HepG2 (cell line): ENCODE results near the gene VSNL1. TPM values are rescaled to one million over a fixed set of nuclear protein-coding genes. Genes with fewer than 3 reads are reported as not detected.

ENCODE experiments used
- DRAP1 ChIP-seq: IDR thresholded peaks from 2 replicates; pipeline ENCODE4 v1.6.1; 2016; ENCODE audit warnings: missing genetic modification reagents, missing compliant biosample characterization
- ELK4 ChIP-seq: sonication (generic); formaldehyde crosslinking; IDR thresholded peaks from 2 replicates; pipeline ENCODE4 v1.9.0; 2021; ENCODE audit warnings: missing genetic modification reagents, borderline replicate concordance
- ETV5 ChIP-seq: IDR thresholded peaks from 2 replicates; pipeline ENCODE4 v1.6.1; 2018; ENCODE audit warnings: missing biosample characterization, missing genetic modification reagents, inconsistent platforms, borderline replicate concordance
- HMG20A ChIP-seq: IDR thresholded peaks from 2 replicates; pipeline ENCODE4 v1.6.1; 2016; ENCODE audit warnings: borderline replicate concordance
- JDP2 ChIP-seq: sonication (generic); formaldehyde crosslinking; IDR thresholded peaks from 2 replicates; pipeline ENCODE4 v1.8.1; 2022; ENCODE audit warnings: missing genetic modification reagents, borderline replicate concordance
- JUND ChIP-seq: sonication (generic); formaldehyde crosslinking; IDR thresholded peaks from 2 replicates; pipeline ENCODE4 v1.8.0; 2022; ENCODE audit warnings: mild to moderate bottlenecking, missing genetic modification reagents
- KDM1A ChIP-seq: IDR thresholded peaks from 2 replicates; pipeline ENCODE4 v1.6.1; 2016; ENCODE audit warnings: missing compliant biosample characterization
- MAF1 ChIP-seq: sonication (generic); formaldehyde crosslinking; IDR thresholded peaks from 2 replicates; pipeline ENCODE4 v1.5.0; 2020; ENCODE audit warnings: missing genetic modification reagents, borderline replicate concordance
- MAZ ChIP-seq, 2 experiments: sonication (generic) in 1 of 2; formaldehyde crosslinking in 1 of 2; IDR thresholded peaks; 2 replicates each; pipeline versions ENCODE4 v1.5.0 to v1.6.1; 2012 to 2020; ENCODE audit warnings: low read depth in 2 of 2, mild to moderate bottlenecking in 2 of 2, borderline replicate concordance in 1 of 2, improper control_type of control experiment in 1 of 2, low read length in 1 of 2, missing genetic modification reagents in 1 of 2, moderate library complexity in 1 of 2
- MEIS2 ChIP-seq: sonication (generic); formaldehyde crosslinking; IDR thresholded peaks from 2 replicates; pipeline ENCODE4 v1.9.0; 2021; ENCODE audit warnings: mild to moderate bottlenecking, missing genetic modification reagents
- MLXIP ChIP-seq: sonication (generic); formaldehyde crosslinking; IDR thresholded peaks from 2 replicates; pipeline ENCODE4 v1.9.0; 2021; ENCODE audit warnings: missing genetic modification reagents, borderline replicate concordance
- NKX3-1 ChIP-seq: sonication (generic); formaldehyde crosslinking; IDR thresholded peaks from 2 replicates; pipeline ENCODE4 v1.5.0; 2020; ENCODE audit warnings: missing genetic modification reagents
- NR2F2 ChIP-seq: IDR thresholded peaks from 2 replicates; pipeline ENCODE4 v1.6.1; 2012; ENCODE audit warnings: low read depth, inconsistent platforms, borderline replicate concordance
- PHF21A ChIP-seq: sonication (generic); formaldehyde crosslinking; IDR thresholded peaks from 2 replicates; pipeline ENCODE4 v1.5.0; 2020; ENCODE audit warnings: mild to moderate bottlenecking, missing genetic modification reagents
- POGK ChIP-seq: sonication (generic); formaldehyde crosslinking; conservative IDR thresholded peaks from 2 replicates; pipeline ENCODE4 v1.8.0; 2022; ENCODE audit warnings: mild to moderate bottlenecking, moderate library complexity, missing genetic modification reagents
- POGZ ChIP-seq: sonication (generic); formaldehyde crosslinking; IDR thresholded peaks from 2 replicates; pipeline ENCODE4 v1.4.0; 2020; ENCODE audit warnings: mild to moderate bottlenecking, missing genetic modification reagents
- RXRB ChIP-seq: IDR thresholded peaks from 2 replicates; pipeline ENCODE4 v1.6.1; 2016; ENCODE audit warnings: borderline replicate concordance, missing genetic modification reagents, missing compliant biosample characterization
- SKI ChIP-seq: fragments of 450-650 bp; IDR thresholded peaks from one replicate; pipeline ENCODE4 v1.6.1; 2018; ENCODE audit warnings: mild to moderate bottlenecking; ENCODE audit not compliant: partially characterized antibody
- TBX2 ChIP-seq: sonication (generic); formaldehyde crosslinking; IDR thresholded peaks from 2 replicates; pipeline ENCODE4 v1.5.0; 2020; ENCODE audit warnings: missing genetic modification reagents, mild to moderate bottlenecking, borderline replicate concordance
- TBX3 ChIP-seq: fragments of 450-650 bp; IDR thresholded peaks from 2 replicates; pipeline ENCODE4 v1.6.1; 2017; ENCODE audit warnings: antibody characterized with exemption, mild to moderate bottlenecking, inconsistent platforms, borderline replicate concordance
- ZNF12 ChIP-seq: sonication (generic); formaldehyde crosslinking; IDR thresholded peaks from 2 replicates; pipeline ENCODE4 v1.5.0; 2020; ENCODE audit warnings: missing genetic modification reagents
- ZNF44 ChIP-seq: sonication (generic); formaldehyde crosslinking; IDR thresholded peaks from 2 replicates; pipeline ENCODE4 v1.5.1; 2020; ENCODE audit warnings: mild to moderate bottlenecking, missing genetic modification reagents
- ZNF510 ChIP-seq: sonication (generic); formaldehyde crosslinking; IDR thresholded peaks from 2 replicates; pipeline ENCODE4 v1.4.0; 2020; ENCODE audit warnings: low read depth, mild to moderate bottlenecking, missing genetic modification reagents
- ZNF549 ChIP-seq: sonication (generic); formaldehyde crosslinking; IDR thresholded peaks from 2 replicates; pipeline ENCODE4 v1.5.0; 2020; ENCODE audit warnings: missing genetic modification reagents
- ZSCAN31 ChIP-seq: sonication (generic); formaldehyde crosslinking; IDR thresholded peaks from 2 replicates; pipeline ENCODE4 v1.5.0; 2020; ENCODE audit warnings: low read depth, mild to moderate bottlenecking, missing genetic modification reagents
- polyA plus RNA-seq, 8 experiments: library from polyadenylated mRNA; depleted of rRNA in 3 of 8; stranded (reverse) in 7 of 8; unstranded in 1 of 8; fragments of >200 nt; fragmentation: Illumina TruSeq in 4 of 8; extraction: Trizol in 4 of 8; gene quantifications; 2 replicates each; pipeline versions ENCODE4 v1.2.1 to v1.2.3, GENCODE V29; 2011 to 2016; ENCODE audit warnings: low read depth in 4 of 8, missing spikeins in 1 of 8, mixed read lengths in 1 of 8; ENCODE audit not compliant: insufficient read depth in 1 of 8
- total RNA-seq, 5 experiments: library from RNA; depleted of rRNA; stranded (reverse); fragments of >200 nt; fragmentation: Illumina TruSeq; extraction: Trizol; gene quantifications; 2 replicates each; pipeline ENCODE4 v1.2.3, GENCODE V29; 2016; ENCODE audit warnings: low read depth in 1 of 5

VSNL1 gene
- total and polyA plus RNA-seq, 2 of the 13 experiments (the other 11 are each of a cell fraction or from before 2014, with no cell fraction given) = 63.2 to 95.9 TPM

- TF ChIP-seq SKI = no peak
- TF ChIP-seq KDM1A (CRISPR knock-in tag) = peak; percentile 75
- no peak for TF ChIP-seq MAZ (IDR thresholded peaks at IDR 0.05; ENCODE audit: borderline replicate concordance, low read depth, low read length)
- 0 out of 2 replicates have a peak, but pooled peaks have one; percentile 43 for TF ChIP-seq MAZ (CRISPR knock-in tag; IDR thresholded peaks at IDR 0.05; ENCODE audit: low read depth)
- TF ChIP-seq NKX3-1 (CRISPR knock-in tag) = peak; percentile 94; the same call in 1 of the 2 replicates
- TF ChIP-seq MEIS2 (CRISPR knock-in tag) = peak; percentile 99
- TF ChIP-seq ZNF510 (CRISPR knock-in tag) = no peak
- peak; percentile 99 for TF ChIP-seq NR2F2
- TF ChIP-seq MAF1 = no peak
- peak; percentile 100 for TF ChIP-seq HMG20A
- TF ChIP-seq POGZ = peak; percentile 77
- no peak for TF ChIP-seq MLXIP (CRISPR knock-in tag)
- peak; percentile 74; the same call in 1 of the 2 replicates for TF ChIP-seq DRAP1 (CRISPR knock-in tag)
- peak; percentile 89 for TF ChIP-seq PHF21A (CRISPR knock-in tag)
- 0 out of 2 replicates have a peak, but pooled peaks have one; percentile 32 for TF ChIP-seq POGK
- peak; percentile 99 for TF ChIP-seq TBX2 (CRISPR knock-in tag)
- TF ChIP-seq RXRB (CRISPR knock-in tag) = peak; percentile 97
- TF ChIP-seq ZNF12 (CRISPR knock-in tag) = peak; percentile 78
- TF ChIP-seq ZNF549 = no peak
- no peak for TF ChIP-seq JDP2
- TF ChIP-seq ZSCAN31 (CRISPR knock-in tag) = peak; percentile 73; the same call in 1 of the 2 replicates
- TF ChIP-seq TBX3 = peak; percentile 96
- TF ChIP-seq JUND = peak; percentile 71
- peak; percentile 97 for TF ChIP-seq ETV5 (CRISPR knock-in tag)
- no peak for TF ChIP-seq ZNF44 (CRISPR knock-in tag)
- TF ChIP-seq ELK4 (CRISPR knock-in tag) = no peak
Measured at GRCh38 chr2:17593841-17594491, 53.5 kb downstream of the VSNL1 start (continued).
